Nephron progenitor cell (in vitro differentiated cells): ENCODE data around the gene KATNIP.
A peak's percentile ranks its signal among the peaks of the same experiment; 100 is the strongest.

ENCODE experiments used
- DNase-seq: peaks from one replicate; pipeline ENCODE4 v3.0.0; 2021
- H3K27ac Mint-ChIP-seq: 2 replicates; pipeline ENCODE4 v1.8.0; 2021; ENCODE audit warnings: mild to moderate bottlenecking, moderate library complexity, mixed read lengths
- H3K27me3 Mint-ChIP-seq: 2 replicates; pipeline ENCODE4 v1.8.0; 2021; ENCODE audit warnings: mild to moderate bottlenecking, low read depth, mixed read lengths; ENCODE audit not compliant: poor library complexity
- H3K36me3 Mint-ChIP-seq: 2 replicates; pipeline ENCODE4 v1.8.0; 2021; ENCODE audit warnings: low read depth, mixed read lengths
- H3K4me1 Mint-ChIP-seq: 2 replicates; pipeline ENCODE4 v1.8.0; 2021; ENCODE audit warnings: mixed read lengths
- H3K4me3 Mint-ChIP-seq: 2 replicates; pipeline ENCODE4 v1.8.0; 2021; ENCODE audit warnings: mild to moderate bottlenecking, moderate library complexity, mixed read lengths
- H3K9me3 Mint-ChIP-seq: 2 replicates; pipeline ENCODE4 v1.8.0; 2021; ENCODE audit warnings: mild to moderate bottlenecking, moderate library complexity, mixed read lengths
- CTCF ChIP-seq: fragments of 200-600 bp; sonication (generic); IDR thresholded peaks from 2 replicates; pipeline ENCODE4 v1.5.0; 2021; ENCODE audit warnings: antibody characterized with exemption

The KATNIP gene

GRCh38 chr16:27598220-27598619 is 48.3 kb downstream of the KATNIP start:
- peaks cover 4% of the 10 kb centered on the region for H3K36me3 Mint-ChIP-seq
- no peak for DNase-seq
- peaks cover 26% of the 10 kb centered on the region for H3K27me3 Mint-ChIP-seq
- no peak for TF ChIP-seq CTCF
- H3K4me1 Mint-ChIP-seq: peaks cover 40% of the 10 kb centered on the region
- H3K27ac Mint-ChIP-seq: no peak overlapping the region
- no peak overlapping the region for H3K4me3 Mint-ChIP-seq
- H3K9me3 Mint-ChIP-seq: no peaks in the 10 kb centered on the region

GRCh38 chr16:27598931-27599565 is 49.1 kb downstream of the KATNIP start:
- TF ChIP-seq CTCF: no peak
- no peak for DNase-seq
- Mint-ChIP-seq H3K4me3 (no peak overlapping the region), H3K36me3 (peaks cover 4% of the 10 kb centered on the region), H3K27ac (no peak overlapping the region), H3K27me3 (peaks cover 24% of the 10 kb centered on the region), H3K4me1 (peaks cover 40% of the 10 kb centered on the region), H3K9me3 (no peaks in the 10 kb centered on the region)

GRCh38 chr16:27599606-27600005 is 49.7 kb downstream of the KATNIP start:
- no peak for DNase-seq
- Mint-ChIP-seq H3K27ac (peak overlapping the region; percentile 73), H3K27me3 (peaks cover 24% of the 10 kb centered on the region), H3K4me1 (peaks cover 39% of the 10 kb centered on the region), H3K9me3 (no peaks in the 10 kb centered on the region), H3K4me3 (no peak overlapping the region), H3K36me3 (peaks cover 4% of the 10 kb centered on the region)
- TF ChIP-seq CTCF: no peak
